Testis (tissue), 2 donors: ENCODE data around the gene AARS2.

Experiments used
- CTCF ChIP-seq, 3 experiments: fragments of 450-650 bp in 2 of 3; fragments of 200-600 bp in 1 of 3; sonication (generic) in 1 of 3; IDR thresholded peaks; one replicate each; pipeline ENCODE4 v1.5.1; 2016 to 2019; ENCODE audit warnings: antibody characterized with exemption in 3 of 3, mild to moderate bottlenecking in 2 of 3, moderate library complexity in 1 of 3
- POLR2A ChIP-seq: fragments of 450-650 bp; IDR thresholded peaks from one replicate; pipeline ENCODE4 v1.6.1; 2017; ENCODE audit warnings: antibody characterized with exemption, mild to moderate bottlenecking, moderate library complexity

GRCh38 chr6:44250718-44251123 is 62.4 kb downstream of the AARS2 start:
- TF ChIP-seq CTCF (IDR thresholded peaks at IDR 0.05), result no peak
- TF ChIP-seq POLR2A, result no peak
